GM23338 (cell line): Measurements from ENCODE around the gene ZNF91. TPM values are rescaled to one million over a fixed set of nuclear protein-coding genes. Genes with fewer than 3 reads are reported as not detected.

Experiments used
- ATAC-seq: fragments of 200-7000 bp; cut with Tn5 transposase; 3 replicates; pipeline ENCODE4 v1.9.1; 2020
- DNase-seq: peaks from one replicate; pipeline ENCODE4 v3.0.0-alpha.2; 2015; ENCODE audit warnings: low spot score
- H2AFZ ChIP-seq: fragments of 200-600 bp; sonication (generic); 2 replicates; pipeline ENCODE4 v1.8.0; 2016; ENCODE audit warnings: antibody characterized with exemption, mild to moderate bottlenecking, moderate library complexity
- H3F3A ChIP-seq: fragments of 200-600 bp; sonication (generic); replicated peaks from 2 replicates; pipeline ENCODE4 v1.8.0; 2017; ENCODE audit warnings: antibody characterized with exemption, mixed run types, low read depth
- H3K27ac ChIP-seq: fragments of 200-600 bp; sonication (generic); 2 replicates; pipeline ENCODE4 v1.6.1; 2016; ENCODE audit warnings: low read depth
- H3K27me3 ChIP-seq: fragments of 200-600 bp; sonication (generic); 2 replicates; pipeline ENCODE4 v1.8.0; 2016; ENCODE audit warnings: mild to moderate bottlenecking, mixed run types, moderate library complexity; ENCODE audit not compliant: insufficient read depth
- H3K36me3 ChIP-seq: fragments of 200-600 bp; sonication (generic); 2 replicates; pipeline ENCODE4 v1.8.0; 2016; ENCODE audit warnings: mild to moderate bottlenecking; ENCODE audit not compliant: insufficient read depth
- H3K4me1 ChIP-seq: fragments of 200-600 bp; sonication (generic); 2 replicates; pipeline ENCODE4 v1.8.0; 2016; ENCODE audit warnings: mild to moderate bottlenecking, moderate library complexity; ENCODE audit not compliant: insufficient read depth
- H3K4me2 ChIP-seq: fragments of 200-600 bp; sonication (generic); 2 replicates; pipeline ENCODE4 v1.7.1; 2017; ENCODE audit warnings: mixed run types
- H3K4me3 ChIP-seq: fragments of 200-600 bp; sonication (generic); 2 replicates; pipeline ENCODE4 v1.6.1; 2016; ENCODE audit warnings: mixed run types
- H3K79me2 ChIP-seq: fragments of 200-600 bp; sonication (generic); replicated peaks from 2 replicates; pipeline ENCODE4 v1.8.0; 2017; ENCODE audit warnings: mild to moderate bottlenecking; ENCODE audit not compliant: insufficient read depth
- H3K9me2 ChIP-seq: fragments of 200-600 bp; sonication (generic); 2 replicates; pipeline ENCODE4 v1.8.0; 2017; ENCODE audit not compliant: insufficient read depth
- H4K20me1 ChIP-seq: fragments of 200-600 bp; sonication (generic); replicated peaks from 2 replicates; pipeline ENCODE4 v1.8.0; 2017; ENCODE audit warnings: mild to moderate bottlenecking; ENCODE audit not compliant: insufficient read depth
- H3K27ac Mint-ChIP-seq: 2 replicates; pipeline ENCODE4 v1.8.0; 2020; ENCODE audit warnings: inconsistent platforms, mild to moderate bottlenecking, moderate library complexity, mixed read lengths
- H3K27me3 Mint-ChIP-seq: 3 replicates; pipeline ENCODE4 v1.8.0; 2022; ENCODE audit warnings: low read depth, mild to moderate bottlenecking, moderate library complexity, mixed read lengths, inconsistent platforms; ENCODE audit not compliant: insufficient read depth, poor library complexity
- H3K36me3 Mint-ChIP-seq: 3 replicates; pipeline ENCODE4 v1.8.0; 2021; ENCODE audit warnings: low read depth, mild to moderate bottlenecking, inconsistent platforms, moderate library complexity, mixed read lengths
- H3K4me1 Mint-ChIP-seq: 3 replicates; pipeline ENCODE4 v1.8.0; 2020; ENCODE audit warnings: mild to moderate bottlenecking, inconsistent platforms, mixed read lengths
- H3K4me3 Mint-ChIP-seq: 3 replicates; pipeline ENCODE4 v1.8.0; 2021; ENCODE audit warnings: moderate library complexity, mild to moderate bottlenecking, inconsistent platforms, mixed read lengths
- H3K9me3 Mint-ChIP-seq: 3 replicates; pipeline ENCODE4 v1.8.0; 2020; ENCODE audit warnings: moderate library complexity, mild to moderate bottlenecking, inconsistent platforms, mixed read lengths
- CREB1 ChIP-seq: fragments of 250-450 bp; sonication (Bioruptor Pico); IDR thresholded peaks from 2 replicates; pipeline ENCODE4 v1.5.0; 2020; ENCODE audit warnings: low read depth, mild to moderate bottlenecking, moderate library complexity
- ETS1 ChIP-seq: IDR thresholded peaks from 2 replicates; pipeline ENCODE4 v1.6.1; 2016; ENCODE audit warnings: antibody characterized with exemption
- EZH2 ChIP-seq: fragments of 200-600 bp; sonication (generic); IDR thresholded peaks from one replicate; pipeline ENCODE4 v1.8.0; 2017; ENCODE audit warnings: antibody characterized with exemption, mild to moderate bottlenecking, low read depth; ENCODE audit not compliant: unreplicated experiment
- EZH2phosphoT487 ChIP-seq: fragments of 200-600 bp; sonication (generic); IDR thresholded peaks from one replicate; pipeline ENCODE4 v1.8.1; 2018; ENCODE audit warnings: antibody characterized with exemption; ENCODE audit not compliant: unreplicated experiment
- JUNB ChIP-seq: IDR thresholded peaks from one replicate; pipeline ENCODE4 v1.6.1; 2016; ENCODE audit warnings: antibody characterized with exemption; ENCODE audit not compliant: unreplicated experiment
- POLR2AphosphoS5 ChIP-seq: IDR thresholded peaks from 2 replicates; pipeline ENCODE4 v1.6.1; 2016; ENCODE audit warnings: antibody characterized with exemption, low read depth
- STAT1 ChIP-seq: IDR thresholded peaks from one replicate; pipeline ENCODE4 v1.6.1; 2016; ENCODE audit warnings: antibody characterized with exemption; ENCODE audit not compliant: unreplicated experiment
- ZNF114 ChIP-seq: fragments of 250-450 bp; sonication (Bioruptor Pico); IDR thresholded peaks from 2 replicates; pipeline ENCODE4 v1.5.0; 2020; ENCODE audit warnings: mild to moderate bottlenecking, moderate library complexity
- ZNF331 ChIP-seq: fragments of 250-450 bp; sonication (Bioruptor Pico); IDR thresholded peaks from 2 replicates; pipeline ENCODE4 v1.5.0; 2020; ENCODE audit warnings: low read depth, mild to moderate bottlenecking, moderate library complexity
- polyA plus RNA-seq: library from polyadenylated mRNA; unstranded; fragments of >200 nt; fragmentation: Nextera tagmentation; extraction: Ambion mirVana; gene quantifications from 2 replicates; pipeline ENCODE4 v1.2.1, GENCODE V29; 2016
- total RNA-seq: library from RNA; depleted of rRNA; stranded (reverse); fragments of >200 nt; shearing (Covaris generic); gene quantifications from 2 replicates; pipeline ENCODE4 v1.2.3, GENCODE V29; 2014
- TF ChIP-seq, protein P1 (sequence below): IDR thresholded peaks from one replicate; pipeline ENCODE4 v1.6.1; 2018; ENCODE audit warnings: antibody characterized with exemption; ENCODE audit not compliant: unreplicated experiment
- TF ChIP-seq, protein P2 (sequence below), 2 experiments: fragments of 200-600 bp in 1 of 2; sonication (generic) in 1 of 2; conservative IDR thresholded peaks; 2 replicates each; pipeline versions ENCODE4 v1.5.1 to v1.6.1; 2016 to 2017; ENCODE audit warnings: antibody characterized with exemption in 2 of 2, low read depth in 2 of 2, mild to moderate bottlenecking in 2 of 2, moderate library complexity in 1 of 2

ZNF91 gene
- total and polyA plus RNA-seq, 2 experiments from 2014 or later: 23.5 to 51.6 TPM

- Histone ChIP-seq H3K4me3 (no peak overlapping the region), H3F3A (no peaks in the 10 kb centered on the region), H4K20me1 (no peaks in the 10 kb centered on the region), H3K36me3 (no peaks in the 10 kb centered on the region), H3K27ac (no peak overlapping the region), H3K4me1 (no peaks in the 10 kb centered on the region), H3K4me2 (no peak overlapping the region), H3K79me2 (no peaks in the 10 kb centered on the region), H2AFZ (no peak overlapping the region), H3K27me3 (no peaks in the 10 kb centered on the region), H3K9me2 (0 out of 2 replicates have a peak, but pooled peaks cover 5% of the 10 kb centered on the region)
- H3K4me3 Mint-ChIP-seq: no peak overlapping the region
- no peak for ATAC-seq
- H3K4me1 Mint-ChIP-seq: no peaks in the 10 kb centered on the region
- H3K9me3 Mint-ChIP-seq: peaks cover 86% of the 10 kb centered on the region
- no peak for DNase-seq
- TF ChIP-seq, protein P1, sequence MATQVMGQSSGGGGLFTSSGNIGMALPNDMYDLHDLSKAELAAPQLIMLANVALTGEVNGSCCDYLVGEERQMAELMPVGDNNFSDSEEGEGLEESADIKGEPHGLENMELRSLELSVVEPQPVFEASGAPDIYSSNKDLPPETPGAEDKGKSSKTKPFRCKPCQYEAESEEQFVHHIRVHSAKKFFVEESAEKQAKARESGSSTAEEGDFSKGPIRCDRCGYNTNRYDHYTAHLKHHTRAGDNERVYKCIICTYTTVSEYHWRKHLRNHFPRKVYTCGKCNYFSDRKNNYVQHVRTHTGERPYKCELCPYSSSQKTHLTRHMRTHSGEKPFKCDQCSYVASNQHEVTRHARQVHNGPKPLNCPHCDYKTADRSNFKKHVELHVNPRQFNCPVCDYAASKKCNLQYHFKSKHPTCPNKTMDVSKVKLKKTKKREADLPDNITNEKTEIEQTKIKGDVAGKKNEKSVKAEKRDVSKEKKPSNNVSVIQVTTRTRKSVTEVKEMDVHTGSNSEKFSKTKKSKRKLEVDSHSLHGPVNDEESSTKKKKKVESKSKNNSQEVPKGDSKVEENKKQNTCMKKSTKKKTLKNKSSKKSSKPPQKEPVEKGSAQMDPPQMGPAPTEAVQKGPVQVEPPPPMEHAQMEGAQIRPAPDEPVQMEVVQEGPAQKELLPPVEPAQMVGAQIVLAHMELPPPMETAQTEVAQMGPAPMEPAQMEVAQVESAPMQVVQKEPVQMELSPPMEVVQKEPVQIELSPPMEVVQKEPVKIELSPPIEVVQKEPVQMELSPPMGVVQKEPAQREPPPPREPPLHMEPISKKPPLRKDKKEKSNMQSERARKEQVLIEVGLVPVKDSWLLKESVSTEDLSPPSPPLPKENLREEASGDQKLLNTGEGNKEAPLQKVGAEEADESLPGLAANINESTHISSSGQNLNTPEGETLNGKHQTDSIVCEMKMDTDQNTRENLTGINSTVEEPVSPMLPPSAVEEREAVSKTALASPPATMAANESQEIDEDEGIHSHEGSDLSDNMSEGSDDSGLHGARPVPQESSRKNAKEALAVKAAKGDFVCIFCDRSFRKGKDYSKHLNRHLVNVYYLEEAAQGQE: no peak
- TF ChIP-seq POLR2AphosphoS5: no peak
- no peak for TF ChIP-seq EZH2phosphoT487
- TF ChIP-seq, protein P2, sequence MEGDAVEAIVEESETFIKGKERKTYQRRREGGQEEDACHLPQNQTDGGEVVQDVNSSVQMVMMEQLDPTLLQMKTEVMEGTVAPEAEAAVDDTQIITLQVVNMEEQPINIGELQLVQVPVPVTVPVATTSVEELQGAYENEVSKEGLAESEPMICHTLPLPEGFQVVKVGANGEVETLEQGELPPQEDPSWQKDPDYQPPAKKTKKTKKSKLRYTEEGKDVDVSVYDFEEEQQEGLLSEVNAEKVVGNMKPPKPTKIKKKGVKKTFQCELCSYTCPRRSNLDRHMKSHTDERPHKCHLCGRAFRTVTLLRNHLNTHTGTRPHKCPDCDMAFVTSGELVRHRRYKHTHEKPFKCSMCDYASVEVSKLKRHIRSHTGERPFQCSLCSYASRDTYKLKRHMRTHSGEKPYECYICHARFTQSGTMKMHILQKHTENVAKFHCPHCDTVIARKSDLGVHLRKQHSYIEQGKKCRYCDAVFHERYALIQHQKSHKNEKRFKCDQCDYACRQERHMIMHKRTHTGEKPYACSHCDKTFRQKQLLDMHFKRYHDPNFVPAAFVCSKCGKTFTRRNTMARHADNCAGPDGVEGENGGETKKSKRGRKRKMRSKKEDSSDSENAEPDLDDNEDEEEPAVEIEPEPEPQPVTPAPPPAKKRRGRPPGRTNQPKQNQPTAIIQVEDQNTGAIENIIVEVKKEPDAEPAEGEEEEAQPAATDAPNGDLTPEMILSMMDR (conservative IDR thresholded peaks at IDR 0.05; ENCODE audit: low read depth in 2 of 2): no peak
- TF ChIP-seq EZH2: no peak
- no peak for TF ChIP-seq CREB1 (CRISPR knock-in tag)
- no peak for TF ChIP-seq STAT1
- no peak for TF ChIP-seq ZNF114
- TF ChIP-seq ZNF331 (CRISPR knock-in tag): no peak
- H3K27me3 Mint-ChIP-seq: no peaks in the 10 kb centered on the region
- no peak overlapping the region for H3K27ac Mint-ChIP-seq
- peaks cover 13% of the 10 kb centered on the region for H3K36me3 Mint-ChIP-seq
Observed at GRCh38 chr19:23312515-23312914, 82.8 kb downstream of the ZNF91 start.

DNA sequence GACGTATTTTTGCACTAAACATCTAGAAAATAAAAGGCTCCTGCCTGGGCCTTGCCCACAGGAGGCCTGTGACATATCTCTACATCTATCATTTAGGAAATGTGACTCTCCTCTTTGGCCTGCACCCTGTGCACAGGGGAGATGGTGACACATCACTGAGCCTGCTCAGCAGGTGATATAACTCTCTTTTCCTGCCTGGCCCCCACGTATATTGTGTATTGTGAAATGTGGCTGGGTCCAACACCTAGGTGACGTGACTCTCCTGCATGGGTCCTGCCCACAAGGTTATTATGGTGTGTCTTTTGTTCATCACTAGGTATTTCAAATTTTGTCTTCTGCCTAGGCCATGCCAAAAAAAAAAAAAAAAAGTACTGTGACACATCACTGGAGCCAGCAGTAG, 83.7 kb downstream of the ZNF91 start:
- H3K27ac ChIP-seq: no peak overlapping the region
- H3K9me2 ChIP-seq: 0 out of 2 replicates have a peak, but pooled peaks cover 2% of the 10 kb centered on the region
- no peaks in the 10 kb centered on the region for H3K27me3 Mint-ChIP-seq
- no peak overlapping the region for H2AFZ ChIP-seq
- peaks cover 11% of the 10 kb centered on the region for H3K36me3 Mint-ChIP-seq
- H3K36me3 ChIP-seq: no peaks in the 10 kb centered on the region
- no peaks in the 10 kb centered on the region for H3F3A ChIP-seq
- DNase-seq (no peak), ATAC-seq (no peak)
- no peaks in the 10 kb centered on the region for H3K79me2 ChIP-seq
- H3K9me3 Mint-ChIP-seq: peaks cover 88% of the 10 kb centered on the region
- no peak overlapping the region for H3K4me3 ChIP-seq
- no peak overlapping the region for H3K4me3 Mint-ChIP-seq
- H3K4me1 ChIP-seq: no peaks in the 10 kb centered on the region
- no peaks in the 10 kb centered on the region for H3K27me3 ChIP-seq
- H3K4me2 ChIP-seq: no peak overlapping the region
- no peaks in the 10 kb centered on the region for H3K4me1 Mint-ChIP-seq
- no peaks in the 10 kb centered on the region for H4K20me1 ChIP-seq
- no peak overlapping the region for H3K27ac Mint-ChIP-seq
- TF ChIP-seq ZNF331 (CRISPR knock-in tag): no peak
- TF ChIP-seq EZH2: no peak
- TF ChIP-seq, protein P1: no peak
- TF ChIP-seq ZNF114: no peak
- TF ChIP-seq JUNB: no peak
- TF ChIP-seq STAT1: no peak
- no peak for TF ChIP-seq ETS1
- no peak for TF ChIP-seq POLR2AphosphoS5
